ENCODE data around the gene LDLRAD4.

- no peak for TF ChIP-seq CTCF (IDR thresholded peaks at IDR 0.05; ENCODE audit: borderline replicate concordance, extremely low read depth, low read length, poor library complexity, severe bottlenecking)
- no peak for TF ChIP-seq EZH2 (IDR thresholded peaks at IDR 0.05; ENCODE audit: borderline replicate concordance, low read depth, low read length, severe bottlenecking)
Observed at GRCh38 chr18:13611601-13612195, 393.1 kb downstream of the LDLRAD4 start.

All from DND-41 (cell line).